CD4-positive, alpha-beta T cell treated with Interleukin-17A for 4 hours (primary cell): ENCODE measurements around the gene OSBPL2.

ENCODE experiments used
- DNase-seq: peaks from one replicate; pipeline ENCODE4 v3.0.0-alpha.2; 2020; ENCODE audit warnings: mixed read lengths

The OSBPL2 gene

GRCh38 chr20:62236766-62237513 lies 1.4 kb upstream of the OSBPL2 start:
- no peak for DNase-seq

DNA sequence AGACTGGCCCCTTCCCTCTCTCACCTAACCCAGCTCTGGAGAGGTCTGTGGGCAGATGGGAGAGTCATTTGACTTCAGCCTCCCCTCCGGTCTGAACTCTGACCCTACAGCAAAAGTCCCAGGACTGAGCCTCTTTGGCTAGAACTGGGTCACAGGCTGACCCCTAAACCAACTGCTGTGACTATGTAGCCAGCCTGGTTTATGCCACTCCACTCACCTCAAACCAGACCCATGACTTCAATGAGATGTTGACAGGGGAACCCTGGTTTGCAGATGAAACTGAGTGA lies 864 bp upstream of the OSBPL2 start:
- no peak for DNase-seq

GRCh38 chr20:62238569-62239277 lies 402 bp downstream of the OSBPL2 start:
- peak; percentile 21 for DNase-seq

DNA sequence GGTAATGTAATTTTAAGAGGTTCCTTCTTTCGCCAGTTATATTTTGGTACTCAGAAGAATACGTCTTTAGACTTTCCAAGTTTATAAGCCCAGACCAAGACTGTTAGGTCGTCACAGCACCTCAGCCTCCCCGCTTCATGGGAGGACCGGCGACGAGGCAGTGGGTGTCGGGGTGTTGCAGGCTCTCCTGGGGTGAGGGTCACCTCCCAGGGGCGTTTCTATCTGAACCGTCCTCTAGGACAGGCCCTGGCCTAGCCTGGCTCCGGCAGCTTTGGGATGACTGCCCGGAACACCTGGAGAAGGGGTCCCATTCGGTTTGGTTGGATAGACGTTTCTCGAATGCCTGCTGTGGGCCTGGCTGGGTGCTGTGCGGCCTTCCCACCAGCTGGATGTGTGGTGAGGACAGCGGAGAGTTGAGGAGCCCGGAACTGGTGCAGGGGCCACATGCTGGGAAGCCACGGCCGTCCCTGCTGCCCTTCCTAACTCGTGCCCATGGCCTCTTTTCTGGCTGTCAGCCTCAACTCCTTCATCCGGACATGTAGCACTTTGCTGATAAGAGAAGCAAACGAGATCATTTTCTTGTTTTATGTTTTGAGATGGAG lies 1.1 kb downstream of the OSBPL2 start:
- no peak for DNase-seq

- DNase-seq, result no peak
These were observed 1.8 kb downstream of the OSBPL2 start for GRCh38 chr20:62240020-62240685.

DNA sequence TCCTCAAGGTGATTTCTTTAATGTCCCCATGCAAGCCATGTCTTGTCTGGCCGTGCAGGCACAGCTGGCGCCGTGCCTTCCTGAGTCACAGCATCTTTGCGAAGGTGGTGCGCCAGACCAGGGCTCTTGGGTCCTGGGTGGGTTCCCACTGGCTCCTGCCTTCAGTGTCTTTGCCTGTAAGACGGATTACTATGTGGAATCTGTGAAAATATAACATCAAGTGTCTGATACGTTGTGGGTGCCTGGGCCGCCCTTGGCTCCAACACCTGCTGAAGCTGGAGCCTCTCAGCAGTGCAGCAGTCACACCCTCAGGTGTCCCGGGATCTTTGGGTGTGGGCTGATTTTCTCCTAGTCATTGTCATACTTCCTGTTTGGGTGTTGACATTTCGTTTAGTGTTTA lies 3.2 kb downstream of the OSBPL2 start:
- no peak for DNase-seq

DNA sequence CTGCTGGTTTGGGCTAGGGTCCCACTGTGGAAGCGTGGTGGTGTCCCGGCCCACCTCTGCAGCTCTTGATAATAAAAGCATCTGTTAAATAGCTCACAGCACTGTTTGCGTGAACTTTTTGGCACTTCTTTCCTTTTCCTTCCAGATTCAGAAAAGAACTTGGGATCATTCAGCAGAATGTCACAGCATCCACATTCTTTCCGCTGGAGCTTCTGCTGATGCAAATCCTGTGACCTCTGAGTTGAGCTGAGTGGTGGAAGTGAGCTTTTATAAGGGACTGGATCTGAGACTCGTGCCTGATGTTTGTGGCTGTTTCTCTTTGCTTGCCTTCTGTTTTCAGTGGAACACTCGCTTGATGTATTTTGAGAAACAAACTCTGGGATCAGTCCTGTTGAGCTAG lies 3.9 kb downstream of the OSBPL2 start:
- DNase-seq, result no peak

- DNase-seq, result no peak
These were observed 4.8 kb downstream of the OSBPL2 start for GRCh38 chr20:62243106-62243505.

DNA sequence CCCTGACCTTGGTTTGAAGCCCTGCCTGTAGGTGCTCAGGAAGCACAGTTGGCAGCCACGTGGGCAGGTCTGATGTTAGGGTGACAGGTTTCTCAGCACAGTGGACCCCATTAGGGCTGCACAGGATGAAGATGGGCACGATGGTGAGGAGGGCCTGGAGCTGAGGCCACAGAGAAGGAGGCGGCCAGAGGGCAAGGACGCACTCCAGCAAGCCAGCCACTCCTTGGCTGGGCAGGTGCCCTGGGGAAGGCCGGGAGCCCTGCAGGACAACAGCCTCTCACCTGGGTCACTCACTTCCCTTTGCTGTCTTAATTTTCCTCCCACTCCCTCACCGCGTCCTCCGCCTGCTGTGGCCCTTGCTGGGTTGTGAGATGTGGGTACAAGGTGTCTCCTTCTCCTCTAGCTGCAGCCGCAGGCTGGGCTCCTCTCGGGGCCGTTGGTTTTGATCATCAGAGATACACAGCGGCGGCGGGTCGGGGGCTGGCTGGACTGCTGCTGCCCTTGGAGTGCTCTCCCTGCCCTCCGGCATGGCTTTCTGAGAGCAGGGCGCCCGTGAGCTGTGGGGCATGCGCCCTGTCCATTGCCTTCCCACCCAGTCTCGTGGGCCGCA lies 5.7 kb downstream of the OSBPL2 start:
- DNase-seq, result no peak

DNA sequence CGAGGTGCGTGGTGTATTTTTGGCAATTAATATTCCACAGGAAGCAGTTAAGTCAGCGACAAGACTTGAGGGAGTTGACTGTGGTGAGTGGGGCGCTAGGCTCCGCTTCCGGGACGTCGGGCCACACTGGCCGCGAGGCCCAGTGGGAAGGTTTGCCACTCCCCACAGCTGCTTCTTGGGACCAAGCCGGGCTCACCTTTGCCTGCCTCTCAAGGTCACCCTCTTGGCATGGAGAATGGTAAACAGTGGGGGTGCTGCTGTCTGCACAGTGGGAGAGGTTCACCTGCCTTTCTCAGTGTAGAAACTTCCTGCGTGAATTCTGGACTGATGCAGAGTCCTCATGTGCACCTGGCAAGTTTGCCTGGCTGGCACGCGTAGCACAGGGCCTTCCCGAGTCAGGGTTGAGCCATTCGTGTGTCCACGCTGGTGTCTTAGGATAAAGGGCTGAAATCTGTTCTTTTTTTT lies 6.4 kb downstream of the OSBPL2 start:
- no peak for DNase-seq

GRCh38 chr20:62245911-62246280 lies 7.6 kb downstream of the OSBPL2 start:
- DNase-seq, result no peak

DNA sequence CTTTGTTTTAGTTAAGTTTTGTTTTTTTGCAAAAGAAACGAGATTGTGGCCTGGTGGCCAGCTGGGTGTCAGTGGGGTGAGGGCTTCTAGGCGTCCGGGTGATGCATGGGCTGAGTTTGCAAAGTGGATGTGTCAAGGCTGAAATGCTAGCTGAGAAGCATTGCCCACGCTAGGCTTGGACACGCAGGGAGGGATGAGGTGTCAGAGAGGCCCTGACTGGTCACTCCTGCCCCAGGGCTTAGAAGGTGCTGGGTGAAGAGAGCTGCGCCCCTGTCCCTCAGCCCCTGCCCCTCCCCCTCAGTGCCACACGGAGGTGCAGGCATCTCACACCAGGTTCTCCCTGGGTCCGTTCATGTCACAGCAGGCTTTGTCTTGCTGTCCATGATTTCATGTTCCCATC lies 8.1 kb downstream of the OSBPL2 start:
- DNase-seq, result no peak

DNA sequence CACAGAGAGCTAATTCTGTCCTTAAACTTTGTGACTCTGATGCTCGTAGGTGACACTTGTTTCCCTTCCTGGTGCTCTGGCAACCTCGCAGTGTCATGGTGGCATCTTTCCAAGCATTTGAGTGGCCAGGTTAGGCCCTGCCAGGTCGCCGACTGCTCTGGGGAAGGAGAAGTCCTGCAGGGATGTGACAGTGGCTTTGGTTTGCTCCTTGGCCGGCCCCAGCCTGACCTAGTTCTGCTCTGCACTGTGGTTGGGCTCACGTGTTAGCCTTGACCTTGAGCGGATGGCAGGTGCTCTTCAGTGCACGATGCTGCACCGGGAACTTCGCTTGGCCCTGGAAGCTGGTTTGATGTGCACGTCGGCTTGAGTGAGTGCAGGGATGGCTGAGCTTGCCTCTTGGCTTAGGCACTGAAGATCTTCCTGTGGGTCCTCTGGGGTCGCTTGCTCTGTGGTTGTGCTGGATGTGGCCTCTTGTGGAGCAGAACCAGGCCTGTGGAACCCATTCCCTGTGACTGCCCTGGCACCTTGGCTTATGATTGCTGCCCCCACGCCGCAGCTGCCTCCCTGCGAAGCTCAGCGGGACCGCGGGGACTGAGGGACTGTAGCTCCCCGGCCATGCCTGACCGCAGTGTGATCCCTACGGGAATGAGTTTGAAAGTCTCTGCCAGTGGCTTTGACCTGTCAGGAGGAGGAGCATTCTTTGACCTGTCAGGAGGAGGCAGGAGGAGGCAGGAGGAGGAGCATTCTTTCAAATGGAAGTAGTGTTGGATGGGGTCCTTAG lies 8.7 kb downstream of the OSBPL2 start:
- no peak for DNase-seq

GRCh38 chr20:62248890-62249560 lies 10.7 kb downstream of the OSBPL2 start:
- no peak for DNase-seq

GRCh38 chr20:62252342-62252966 lies 14.1 kb downstream of the OSBPL2 start:
- DNase-seq, result no peak

GRCh38 chr20:62253398-62253797 lies 15.1 kb downstream of the OSBPL2 start:
- no peak for DNase-seq

- DNase-seq, result no peak
These were observed 15.9 kb downstream of the OSBPL2 start for GRCh38 chr20:62254021-62254724.

GRCh38 chr20:62255976-62256375 lies 17.7 kb downstream of the OSBPL2 start:
- DNase-seq, result no peak

- no peak for DNase-seq
These were observed 20.4 kb downstream of the OSBPL2 start for GRCh38 chr20:62258499-62259293.

DNA sequence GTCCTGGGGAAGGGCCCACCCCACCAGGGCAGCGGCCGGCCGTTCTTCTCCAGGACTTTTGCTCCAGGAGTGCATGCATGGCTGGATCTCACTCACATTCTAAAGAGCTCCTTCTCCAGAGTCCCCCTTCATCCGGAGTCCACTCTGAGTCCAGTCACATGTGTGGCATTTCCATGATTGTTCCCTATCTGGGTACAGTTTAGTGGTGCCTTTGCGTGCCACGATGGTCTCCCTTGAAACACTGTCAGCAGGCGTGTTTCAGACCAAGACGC lies 20.9 kb downstream of the OSBPL2 start:
- no peak for DNase-seq
